Measurements from ENCODE around the gene DNPH1. TPM values are rescaled to one million over a fixed set of nuclear protein-coding genes. Genes with fewer than 3 reads are reported as not detected.

DNPH1 gene
- total RNA-seq, 4 donors from 2014 or later: 16.1 to 367 (median 128) TPM

- H3K4me3 ChIP-seq: no peak overlapping the region
- in situ Hi-C loops (cut with MboI; ENCODE audit: low pct_ligation_motif_present in 1 of 4, low pct_unique_long_range_greater_than_20kb in 1 of 4, low sequenced_read_pairs in 3 of 4) (loop anchor here in 1 of 4 donors (10.0 kb wide), 1 partner anchor 72 kb away; no protein-coding TSS in a partner anchor), intact Hi-C loops (cut with DNase I; ENCODE audit: low total_unique reads) (loop anchor here (5.0 kb wide), 2 partner anchors 69 to 244 kb away; no protein-coding TSS in a partner anchor)
- H3K36me3 ChIP-seq: no peaks in the 10 kb centered on the region
- no peak for DNase-seq
- peaks cover 3 to 9% (median 8%) of the 10 kb centered on the region in 4 donors for H3K4me1 ChIP-seq
- H3K9me3 ChIP-seq: no peaks in the 10 kb centered on the region
- TF ChIP-seq POLR2A (IDR thresholded peaks at IDR 0.05) (no peak), EP300 (IDR thresholded peaks at IDR 0.05; ENCODE audit: low read depth) (no peak), POLR2AphosphoS5 (IDR thresholded peaks at IDR 0.05) (no peak)
- TF ChIP-seq, protein P1, sequence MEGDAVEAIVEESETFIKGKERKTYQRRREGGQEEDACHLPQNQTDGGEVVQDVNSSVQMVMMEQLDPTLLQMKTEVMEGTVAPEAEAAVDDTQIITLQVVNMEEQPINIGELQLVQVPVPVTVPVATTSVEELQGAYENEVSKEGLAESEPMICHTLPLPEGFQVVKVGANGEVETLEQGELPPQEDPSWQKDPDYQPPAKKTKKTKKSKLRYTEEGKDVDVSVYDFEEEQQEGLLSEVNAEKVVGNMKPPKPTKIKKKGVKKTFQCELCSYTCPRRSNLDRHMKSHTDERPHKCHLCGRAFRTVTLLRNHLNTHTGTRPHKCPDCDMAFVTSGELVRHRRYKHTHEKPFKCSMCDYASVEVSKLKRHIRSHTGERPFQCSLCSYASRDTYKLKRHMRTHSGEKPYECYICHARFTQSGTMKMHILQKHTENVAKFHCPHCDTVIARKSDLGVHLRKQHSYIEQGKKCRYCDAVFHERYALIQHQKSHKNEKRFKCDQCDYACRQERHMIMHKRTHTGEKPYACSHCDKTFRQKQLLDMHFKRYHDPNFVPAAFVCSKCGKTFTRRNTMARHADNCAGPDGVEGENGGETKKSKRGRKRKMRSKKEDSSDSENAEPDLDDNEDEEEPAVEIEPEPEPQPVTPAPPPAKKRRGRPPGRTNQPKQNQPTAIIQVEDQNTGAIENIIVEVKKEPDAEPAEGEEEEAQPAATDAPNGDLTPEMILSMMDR (IDR thresholded peaks at IDR 0.05): no peak
- 93% methylated on average over 31 of the region's 39 CpGs; no CpG with 5 or more reads in 1 of the 2 donors for WGBS, 2 donors (ENCODE audit: low coverage in 1 of 2)
- no peaks in the 10 kb centered on the region for H3K27me3 ChIP-seq
- H3K27ac ChIP-seq: no peak overlapping the region
Observed at GRCh38 chr6:43262780-43263313, 33.6 kb upstream of the DNPH1 start.

DNA sequence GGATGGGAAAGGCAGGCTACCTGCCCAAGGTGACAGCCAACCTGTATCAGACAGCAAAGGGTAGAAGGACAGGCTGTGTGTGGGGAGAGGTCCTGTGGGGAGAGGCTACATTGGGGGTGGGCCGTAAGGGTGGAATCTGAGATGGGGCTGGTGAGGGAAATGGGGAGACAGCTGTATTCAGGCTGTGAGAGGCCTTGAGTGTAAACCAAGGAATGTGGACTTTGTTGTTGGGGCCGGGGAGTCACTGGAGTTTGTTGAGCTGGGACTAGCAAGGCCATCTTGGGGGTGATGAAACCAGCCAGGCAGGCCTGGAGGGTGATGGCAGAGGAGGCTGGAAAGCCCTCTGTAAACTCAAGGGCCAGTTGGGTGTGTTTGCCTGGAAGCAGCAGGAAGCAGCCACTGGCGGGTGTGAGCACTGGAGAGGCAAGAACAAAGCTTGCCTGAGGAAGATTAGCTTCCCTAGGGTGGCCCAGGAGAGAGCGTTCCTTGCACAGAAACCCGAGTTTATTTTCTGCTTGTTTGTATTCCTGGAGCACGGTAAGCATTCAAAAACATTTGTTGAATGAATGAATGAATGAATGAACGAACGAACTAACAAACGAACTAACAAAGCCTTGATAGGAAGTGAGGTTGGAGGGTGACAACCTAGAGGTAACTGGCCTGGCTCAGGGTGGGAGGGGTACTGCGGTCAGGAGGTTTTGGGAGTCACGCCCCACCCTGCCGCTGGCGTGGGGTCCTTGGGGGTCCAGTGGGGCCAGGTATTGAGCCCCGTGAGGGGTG, 32.9 kb upstream of the DNPH1 start:
- Histone ChIP-seq H3K4me3 (no peak overlapping the region), H3K27ac (no peak overlapping the region), H3K4me1 (peaks cover 0 to 3% (median 2%) of the 10 kb centered on the region in 4 donors), H3K27me3 (no peaks in the 10 kb centered on the region), H3K36me3 (no peaks in the 10 kb centered on the region), H3K9me3 (no peaks in the 10 kb centered on the region)
- intact Hi-C loops (cut with DNase I; ENCODE audit: low total_unique reads) (loop anchor here (5.0 kb wide), 2 partner anchors 70 to 245 kb away; no protein-coding TSS in a partner anchor), in situ Hi-C loops (cut with MboI; ENCODE audit: low pct_ligation_motif_present in 1 of 4, low pct_unique_long_range_greater_than_20kb in 1 of 4, low sequenced_read_pairs in 3 of 4) (loop anchor here in 1 of 4 donors (10.0 kb wide), 1 partner anchor 73 kb away; no protein-coding TSS in a partner anchor)
- DNase-seq: no peak
- TF ChIP-seq EP300 (IDR thresholded peaks at IDR 0.05; ENCODE audit: low read depth): no peak
- no peak for TF ChIP-seq POLR2AphosphoS5 (IDR thresholded peaks at IDR 0.05)
- TF ChIP-seq, protein P1 (IDR thresholded peaks at IDR 0.05): no peak
- no peak for TF ChIP-seq POLR2A (IDR thresholded peaks at IDR 0.05)
- WGBS, 2 donors (ENCODE audit: low coverage in 1 of 2): 50 to 63% methylated on average over 9 to 14 of the region's 14 CpGs

GRCh38 chr6:43261198-43261597, 31.9 kb upstream of the DNPH1 start:
- intact Hi-C loops (cut with DNase I; ENCODE audit: low total_unique reads) (loop anchor here (5.0 kb wide), 2 partner anchors 71 to 246 kb away; no protein-coding TSS in a partner anchor), in situ Hi-C loops (cut with MboI; ENCODE audit: low pct_ligation_motif_present in 1 of 4, low pct_unique_long_range_greater_than_20kb in 1 of 4, low sequenced_read_pairs in 3 of 4) (loop anchor here in 1 of 4 donors (10.0 kb wide), 1 partner anchor 74 kb away; no protein-coding TSS in a partner anchor)
- TF ChIP-seq EP300 (IDR thresholded peaks at IDR 0.05; ENCODE audit: low read depth) (no peak), POLR2AphosphoS5 (IDR thresholded peaks at IDR 0.05) (no peak), POLR2A (IDR thresholded peaks at IDR 0.05) (no peak)
- TF ChIP-seq, protein P1 (IDR thresholded peaks at IDR 0.05): no peak
- no peak for DNase-seq
- 65 to 86% methylated on average over 2 to 5 of the region's 5 CpGs for WGBS, 2 donors (ENCODE audit: low coverage in 1 of 2)
- H3K27ac ChIP-seq: no peak overlapping the region
- no peak overlapping the region for H3K4me3 ChIP-seq
- H3K9me3 ChIP-seq: no peaks in the 10 kb centered on the region
- H3K27me3 ChIP-seq: no peaks in the 10 kb centered on the region
- H3K36me3 ChIP-seq: no peaks in the 10 kb centered on the region
- H3K4me1 ChIP-seq: no peaks in the 10 kb centered on the region

DNA sequence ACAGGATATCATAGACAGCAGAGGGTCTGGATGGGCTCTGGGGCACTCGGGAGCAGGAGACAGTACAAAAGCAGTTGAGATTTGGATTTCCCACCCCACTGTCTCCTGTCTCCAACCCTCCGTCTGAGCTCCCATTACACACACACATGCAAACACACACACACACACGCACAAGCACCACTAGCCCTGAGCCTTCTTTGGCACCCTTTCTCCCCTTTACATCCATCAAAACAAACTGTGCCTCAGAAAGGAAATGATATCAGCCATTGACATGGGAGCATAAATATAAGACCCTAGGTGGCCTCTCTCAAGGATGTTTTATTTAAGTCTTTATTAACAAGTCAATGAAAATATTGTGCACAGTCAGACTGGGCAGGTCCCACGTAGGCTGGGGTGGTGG, 31.5 kb upstream of the DNPH1 start:
- H3K27me3 ChIP-seq: no peaks in the 10 kb centered on the region
- H3K4me3 ChIP-seq: no peak overlapping the region
- DNase-seq: no peak
- H3K4me1 ChIP-seq: no peaks in the 10 kb centered on the region
- TF ChIP-seq, protein P1 (IDR thresholded peaks at IDR 0.05): no peak
- no peak for TF ChIP-seq POLR2AphosphoS5 (IDR thresholded peaks at IDR 0.05)
- TF ChIP-seq POLR2A (IDR thresholded peaks at IDR 0.05): no peak
- no peak for TF ChIP-seq EP300 (IDR thresholded peaks at IDR 0.05; ENCODE audit: low read depth)
- in situ Hi-C loops (cut with MboI; ENCODE audit: low pct_ligation_motif_present in 1 of 4, low pct_unique_long_range_greater_than_20kb in 1 of 4, low sequenced_read_pairs in 3 of 4): loop anchor here in 1 of 4 donors (10.0 kb wide), 1 partner anchor 74 kb away; no protein-coding TSS in a partner anchor
- no peaks in the 10 kb centered on the region for H3K9me3 ChIP-seq
- intact Hi-C loops (cut with DNase I; ENCODE audit: low total_unique reads): loop anchor here (5.0 kb wide), 2 partner anchors 72 to 247 kb away; no protein-coding TSS in a partner anchor
- no peaks in the 10 kb centered on the region for H3K36me3 ChIP-seq
- 70 to 85% methylated on average over 3 to 4 of the region's 4 CpGs for WGBS, 2 donors (ENCODE audit: low coverage in 1 of 2)
- no peak overlapping the region for H3K27ac ChIP-seq

Data from transverse colon (tissue), 4 donors.